GM04503 (cell line): Measurements from ENCODE around the gene SLC9A7.

Experiments
- DNase-seq: peaks from one replicate; pipeline ENCODE4 v3.0.0-alpha.2; 2012; ENCODE audit warnings: low read depth

The SLC9A7 gene

GRCh38 chrX:46602468-46603102 lies 156.3 kb downstream of the SLC9A7 start:
- DNase-seq: no peak

GRCh38 chrX:46601283-46601682 lies 157.6 kb downstream of the SLC9A7 start:
- DNase-seq: no peak

- no peak for DNase-seq
Measured at GRCh38 chrX:46599051-46599560, 159.8 kb downstream of the SLC9A7 start.

- DNase-seq: no peak
Measured at GRCh38 chrX:46597771-46598170, 161.1 kb downstream of the SLC9A7 start.

- DNase-seq: no peak
Measured at GRCh38 chrX:46597208-46597607, 161.7 kb downstream of the SLC9A7 start.

- no peak for DNase-seq
Measured at GRCh38 chrX:46595084-46595483, 163.8 kb downstream of the SLC9A7 start.

- peak; percentile 59 for DNase-seq
Measured at GRCh38 chrX:46589977-46590723, 168.8 kb downstream of the SLC9A7 start.

- no peak for DNase-seq
Measured at GRCh38 chrX:46588263-46588662, 170.7 kb downstream of the SLC9A7 start.

GRCh38 chrX:46587753-46588171 lies 171.2 kb downstream of the SLC9A7 start:
- no peak for DNase-seq

- no peak for DNase-seq
Measured at GRCh38 chrX:46587158-46587557, 171.8 kb downstream of the SLC9A7 start.

- DNase-seq: no peak
Measured at GRCh38 chrX:46584736-46585135, 174.2 kb downstream of the SLC9A7 start.

- DNase-seq: peak; percentile 84
Measured at GRCh38 chrX:46582966-46583365, 176.0 kb downstream of the SLC9A7 start.

GRCh38 chrX:46582325-46582724 lies 176.6 kb downstream of the SLC9A7 start:
- peak; percentile 47 for DNase-seq

GRCh38 chrX:46580613-46581012 lies 178.3 kb downstream of the SLC9A7 start:
- no peak for DNase-seq

- DNase-seq: no peak
Measured at GRCh38 chrX:46579250-46579649, 179.7 kb downstream of the SLC9A7 start.

GRCh38 chrX:46577221-46578005 lies 181.5 kb downstream of the SLC9A7 start:
- no peak for DNase-seq

GRCh38 chrX:46576458-46576857 lies 182.5 kb downstream of the SLC9A7 start:
- no peak for DNase-seq

- no peak for DNase-seq
Measured at GRCh38 chrX:46575991-46576392, 182.9 kb downstream of the SLC9A7 start.

GRCh38 chrX:46575586-46575985 lies 183.3 kb downstream of the SLC9A7 start:
- no peak for DNase-seq

- DNase-seq: no peak
Measured at GRCh38 chrX:46574774-46575381, 184.0 kb downstream of the SLC9A7 start.

- no peak for DNase-seq
Measured at GRCh38 chrX:46573892-46574773, 184.8 kb downstream of the SLC9A7 start.
